ENCODE data around the gene CRKL. TPM values are rescaled to one million over a fixed set of nuclear protein-coding genes. Genes with fewer than 3 reads are reported as not detected.

The CRKL gene
- total RNA-seq, 1 experiment from 2014 or later: 45.8 TPM

DNA sequence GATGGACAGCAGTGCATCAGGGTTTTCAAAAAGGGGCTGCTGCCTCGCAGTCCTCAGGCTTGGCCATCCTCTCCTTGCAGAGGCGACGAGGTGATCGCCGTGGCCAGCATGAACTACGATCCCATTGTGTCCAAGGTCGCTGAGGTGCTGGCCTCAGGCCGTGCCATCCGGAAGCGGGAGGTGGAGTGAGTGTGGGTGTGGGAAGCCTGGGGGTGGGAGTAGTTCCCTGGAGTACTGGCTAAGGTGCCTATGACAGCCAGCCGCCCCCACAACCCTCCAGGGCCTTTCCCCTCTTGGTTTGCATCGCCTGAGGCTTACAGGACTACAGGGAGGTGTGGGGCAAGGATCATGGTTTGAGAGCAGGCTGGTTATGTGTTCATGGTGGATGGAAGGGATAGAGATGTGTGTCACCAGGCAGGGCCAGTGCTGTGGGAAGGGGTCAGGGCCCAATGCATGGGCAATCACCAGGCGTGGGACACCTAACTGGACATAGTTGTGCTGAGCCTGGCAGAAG lies 62.8 kb downstream of the CRKL start:
- H3K9me3 ChIP-seq (ENCODE audit: insufficient read depth, low read depth): peaks cover 5% of the 10 kb centered on the region; the same call in 1 of the 2 replicates
- peaks cover 8% of the 10 kb centered on the region; the same call in 1 of the 2 replicates for H3K4me1 ChIP-seq (replicated peaks; ENCODE audit: insufficient read depth)
- H3K4me3 ChIP-seq: no peak overlapping the region
- no peak for TF ChIP-seq EZH2 (IDR thresholded peaks at IDR 0.05; ENCODE audit: low read depth)
- TF ChIP-seq, protein P1, sequence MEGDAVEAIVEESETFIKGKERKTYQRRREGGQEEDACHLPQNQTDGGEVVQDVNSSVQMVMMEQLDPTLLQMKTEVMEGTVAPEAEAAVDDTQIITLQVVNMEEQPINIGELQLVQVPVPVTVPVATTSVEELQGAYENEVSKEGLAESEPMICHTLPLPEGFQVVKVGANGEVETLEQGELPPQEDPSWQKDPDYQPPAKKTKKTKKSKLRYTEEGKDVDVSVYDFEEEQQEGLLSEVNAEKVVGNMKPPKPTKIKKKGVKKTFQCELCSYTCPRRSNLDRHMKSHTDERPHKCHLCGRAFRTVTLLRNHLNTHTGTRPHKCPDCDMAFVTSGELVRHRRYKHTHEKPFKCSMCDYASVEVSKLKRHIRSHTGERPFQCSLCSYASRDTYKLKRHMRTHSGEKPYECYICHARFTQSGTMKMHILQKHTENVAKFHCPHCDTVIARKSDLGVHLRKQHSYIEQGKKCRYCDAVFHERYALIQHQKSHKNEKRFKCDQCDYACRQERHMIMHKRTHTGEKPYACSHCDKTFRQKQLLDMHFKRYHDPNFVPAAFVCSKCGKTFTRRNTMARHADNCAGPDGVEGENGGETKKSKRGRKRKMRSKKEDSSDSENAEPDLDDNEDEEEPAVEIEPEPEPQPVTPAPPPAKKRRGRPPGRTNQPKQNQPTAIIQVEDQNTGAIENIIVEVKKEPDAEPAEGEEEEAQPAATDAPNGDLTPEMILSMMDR (conservative IDR thresholded peaks at IDR 0.05): no peak
- H4K20me1 ChIP-seq (ENCODE audit: insufficient read depth): no peaks in the 10 kb centered on the region
- no peaks in the 10 kb centered on the region for H3K36me3 ChIP-seq (ENCODE audit: low read depth)
- no peaks in the 10 kb centered on the region for H3K9me2 ChIP-seq (ENCODE audit: insufficient read depth)
- no TSS peak for BruUV-seq (replicated peaks)
- no peak overlapping the region for H3K4me2 ChIP-seq
- intact Hi-C loops (cut with micrococcal nuclease; ENCODE audit: unreplicated experiment): no loop called here
- POLR2A ChIA-PET (ENCODE audit: unreplicated experiment): no interaction called here
- H3F3A ChIP-seq (ENCODE audit: insufficient read depth, low read depth): no peaks in the 10 kb centered on the region
- H3K27ac ChIP-seq: no peak overlapping the region
- CTCF ChIA-PET: no interaction called here
- DNase-seq: no peak
- no peaks in the 10 kb centered on the region for H3K27me3 ChIP-seq (ENCODE audit: insufficient read depth, low read depth)
- H2AFZ ChIP-seq: no peak overlapping the region
- no peaks in the 10 kb centered on the region for H3K79me2 ChIP-seq (ENCODE audit: low read depth)

DNA sequence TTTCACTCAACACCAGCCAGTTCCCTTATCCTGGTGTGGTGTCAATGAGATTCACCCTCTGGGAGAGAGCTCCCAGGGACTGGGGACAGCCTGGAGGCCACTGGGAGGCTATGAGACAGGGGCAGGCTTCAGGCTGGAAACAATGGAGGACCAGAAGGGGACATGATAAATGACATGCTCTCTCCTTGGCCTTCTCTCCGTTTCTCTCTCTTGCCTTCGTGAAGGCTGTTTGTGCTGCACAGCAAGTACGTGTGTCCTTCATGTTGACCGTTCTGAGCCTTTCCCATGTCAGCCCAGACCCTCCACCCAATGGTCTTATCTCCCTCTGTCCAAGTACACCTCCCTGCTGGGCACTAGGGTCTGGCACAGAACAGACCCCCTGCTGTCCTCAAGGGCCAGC lies 63.3 kb downstream of the CRKL start:
- Histone ChIP-seq H3K27ac (no peak overlapping the region), H3K4me1 (replicated peaks; ENCODE audit: insufficient read depth) (peaks cover 8% of the 10 kb centered on the region; the same call in 1 of the 2 replicates), H2AFZ (no peak overlapping the region), H3K9me2 (ENCODE audit: insufficient read depth) (no peaks in the 10 kb centered on the region), H3K79me2 (ENCODE audit: low read depth) (no peaks in the 10 kb centered on the region), H3K27me3 (ENCODE audit: insufficient read depth, low read depth) (no peaks in the 10 kb centered on the region), H3K36me3 (ENCODE audit: low read depth) (no peaks in the 10 kb centered on the region), H3K9me3 (ENCODE audit: insufficient read depth, low read depth) (peaks cover 5% of the 10 kb centered on the region; the same call in 1 of the 2 replicates), H4K20me1 (ENCODE audit: insufficient read depth) (no peaks in the 10 kb centered on the region), H3K4me3 (no peak overlapping the region), H3F3A (ENCODE audit: insufficient read depth, low read depth) (no peaks in the 10 kb centered on the region), H3K4me2 (no peak overlapping the region)
- POLR2A ChIA-PET (ENCODE audit: unreplicated experiment): no interaction called here
- CTCF ChIA-PET: no interaction called here
- no peak for DNase-seq
- no TSS peak for BruUV-seq (replicated peaks)
- TF ChIP-seq EZH2 (IDR thresholded peaks at IDR 0.05; ENCODE audit: low read depth): no peak
- TF ChIP-seq, protein P1 (conservative IDR thresholded peaks at IDR 0.05): no peak
- intact Hi-C loops (cut with micrococcal nuclease; ENCODE audit: unreplicated experiment): no loop called here

DNA sequence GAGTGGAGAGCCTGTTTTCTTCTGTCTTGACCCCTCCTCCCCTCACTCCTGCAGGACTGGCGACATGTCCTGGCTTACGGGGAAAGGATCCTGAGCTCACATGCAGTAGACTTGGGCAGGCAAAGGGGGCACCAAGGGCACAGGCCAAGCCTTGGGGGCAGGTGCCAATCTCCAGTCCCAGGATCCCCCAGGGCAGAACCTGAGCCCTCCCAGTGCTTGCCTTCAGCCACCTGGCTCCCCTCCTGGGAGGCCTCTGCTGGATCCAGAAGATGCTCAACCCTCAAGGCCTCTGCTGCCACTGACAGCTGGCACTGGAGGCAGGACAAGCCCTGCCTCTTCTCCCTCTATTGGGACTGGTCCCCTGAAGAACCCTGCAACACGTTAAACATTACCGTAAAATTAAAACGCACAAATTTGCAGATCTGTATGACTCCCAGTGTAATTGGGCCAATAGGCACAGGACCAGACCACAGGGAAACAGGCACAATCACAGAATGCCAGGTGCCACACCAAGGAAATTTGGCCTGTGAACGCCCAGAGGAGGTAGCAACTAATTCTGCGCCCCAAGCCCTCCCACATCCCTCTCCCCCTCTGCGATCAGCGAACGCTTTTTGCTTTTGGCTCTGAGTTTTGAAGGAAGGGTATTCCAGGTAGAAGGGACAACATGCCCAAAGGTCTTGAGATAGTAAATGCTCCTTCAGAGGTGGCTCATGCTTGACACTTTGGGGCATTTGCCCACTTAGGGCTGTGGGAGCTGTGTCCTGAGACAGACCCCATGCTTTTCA lies 63.9 kb downstream of the CRKL start:
- no peaks in the 10 kb centered on the region for H3F3A ChIP-seq (ENCODE audit: insufficient read depth, low read depth)
- no TSS peak for BruUV-seq (replicated peaks)
- no peak for DNase-seq
- H3K27me3 ChIP-seq (ENCODE audit: insufficient read depth, low read depth): no peaks in the 10 kb centered on the region
- peak overlapping the region; percentile 88 for H3K4me2 ChIP-seq
- CTCF ChIA-PET: no interaction called here
- POLR2A ChIA-PET (ENCODE audit: unreplicated experiment): no interaction called here
- H3K36me3 ChIP-seq (ENCODE audit: low read depth): no peaks in the 10 kb centered on the region
- H3K4me3 ChIP-seq: peak overlapping the region; percentile 63
- H4K20me1 ChIP-seq (ENCODE audit: insufficient read depth): no peaks in the 10 kb centered on the region
- 0 out of 2 replicates have a peak overlapping the region, but pooled peaks have one; percentile 26 for H3K27ac ChIP-seq
- H3K4me1 ChIP-seq (replicated peaks; ENCODE audit: insufficient read depth): peaks cover 8% of the 10 kb centered on the region; the same call in 1 of the 2 replicates
- no peak for TF ChIP-seq EZH2 (IDR thresholded peaks at IDR 0.05; ENCODE audit: low read depth)
- TF ChIP-seq, protein P1 (conservative IDR thresholded peaks at IDR 0.05): no peak
- H3K9me3 ChIP-seq (ENCODE audit: insufficient read depth, low read depth): peaks cover 5% of the 10 kb centered on the region; the same call in 1 of the 2 replicates
- peak overlapping the region; percentile 89 for H2AFZ ChIP-seq
- intact Hi-C loops (cut with micrococcal nuclease; ENCODE audit: unreplicated experiment): no loop called here
- H3K79me2 ChIP-seq (ENCODE audit: low read depth): no peaks in the 10 kb centered on the region
- no peaks in the 10 kb centered on the region for H3K9me2 ChIP-seq (ENCODE audit: insufficient read depth)

All from PC-9 (cell line).